DND-41 (cell line): ENCODE results near the gene HOXB8.

ENCODE experiments used
- CTCF ChIP-seq: IDR thresholded peaks from 2 replicates; pipeline ENCODE4 v1.5.1; 2012; ENCODE audit warnings: borderline replicate concordance, low read length, moderate library complexity, mild to moderate bottlenecking; ENCODE audit not compliant: poor library complexity, severe bottlenecking; ENCODE audit errors: extremely low read depth
- EZH2 ChIP-seq: IDR thresholded peaks from 3 replicates; pipeline ENCODE4 v1.6.1; 2012; ENCODE audit warnings: borderline replicate concordance, low read depth, mild to moderate bottlenecking, moderate library complexity, low read length, inconsistent platforms; ENCODE audit not compliant: severe bottlenecking

GRCh38 chr17:48625495-48626244 is 10.6 kb upstream of the HOXB8 start:
- TF ChIP-seq CTCF = no peak
- no peak for TF ChIP-seq EZH2
